Loucy (cell line): ENCODE measurements around the gene KRT2.

Source experiments
- CTCF ChIP-seq: fragments of 200-600 bp; sonication (generic); conservative IDR thresholded peaks from 2 replicates; pipeline ENCODE4 v1.5.1; 2014; ENCODE audit warnings: mild to moderate bottlenecking, antibody characterized with exemption, low read length
- EZH2phosphoT487 ChIP-seq: fragments of 200-600 bp; IDR thresholded peaks from 2 replicates; pipeline ENCODE4 v1.6.1; 2018; ENCODE audit warnings: antibody characterized with exemption, mild to moderate bottlenecking, moderate library complexity, borderline replicate concordance

- no peak for TF ChIP-seq CTCF
- TF ChIP-seq EZH2phosphoT487, result no peak
Measured at GRCh38 chr12:52680363-52680762, 28.4 kb upstream of the KRT2 start, which contains the start of gene KRT1.
